GM18867 (cell line): ENCODE measurements around the gene EPHX1.

Source experiments
- ATAC-seq: cut with Tn5 transposase; IDR thresholded peaks from one replicate; pipeline ENCODE4 v1.9.1; 2021; ENCODE audit warnings: mild to moderate bottlenecking, moderate library complexity; ENCODE audit not compliant: unreplicated experiment

EPHX1 gene

GRCh38 chr1:225892307-225892706, 82.4 kb downstream of the EPHX1 start:
- no peak for ATAC-seq
